Fibroblast of lung (primary cell): ENCODE measurements around the gene CHRM4. TPM values are rescaled to one million over a fixed set of nuclear protein-coding genes. Genes with fewer than 3 reads are reported as not detected.
A peak's percentile ranks its signal among the peaks of the same experiment; 100 is the strongest.

Source experiments
- DNase-seq, 2 donors: peaks; one replicate each; pipeline versions ENCODE4 v3.0.0 to v3.0.0-alpha.2; 2010; ENCODE audit warnings: low read depth in 2 of 2
- H2AFZ ChIP-seq: 2 replicates; pipeline ENCODE4 v1.5.1; 2012; ENCODE audit warnings: low read length, control low read depth, inconsistent platforms
- H3K27ac ChIP-seq: 2 replicates; pipeline ENCODE4 v1.5.1; 2011; ENCODE audit warnings: low read length, control low read depth; ENCODE audit not compliant: insufficient read depth
- H3K27me3 ChIP-seq: 2 replicates; pipeline ENCODE4 v1.5.1; 2011; ENCODE audit warnings: mild to moderate bottlenecking, low read length; ENCODE audit not compliant: control insufficient read depth, insufficient read depth
- H3K36me3 ChIP-seq: 2 replicates; pipeline ENCODE4 v1.5.1; 2011; ENCODE audit warnings: low read length; ENCODE audit not compliant: control insufficient read depth, insufficient read depth
- H3K4me1 ChIP-seq: 2 replicates; pipeline ENCODE4 v1.5.1; 2011; ENCODE audit warnings: low read length; ENCODE audit not compliant: control insufficient read depth, insufficient read depth; ENCODE audit errors: extremely low read depth
- H3K4me2 ChIP-seq: 2 replicates; pipeline ENCODE4 v1.5.1; 2011; ENCODE audit warnings: low read length, control low read depth; ENCODE audit not compliant: insufficient read depth; ENCODE audit errors: extremely low read depth
- H3K4me3 ChIP-seq, 4 experiments: fragments of 200-600 bp in 1 of 4; sonication (generic) in 1 of 4; replicated peaks in 1 of 4; 2 replicates each; pipeline ENCODE4 v1.5.1; 2011 to 2016; ENCODE audit warnings: low read length in 4 of 4, low read depth in 3 of 4, mild to moderate bottlenecking in 3 of 4, control low read depth in 2 of 4, inconsistent platforms in 1 of 4, mixed read lengths in 1 of 4; ENCODE audit not compliant: insufficient read depth in 1 of 4; ENCODE audit errors: control extremely low read depth in 1 of 4
- H3K79me2 ChIP-seq: 2 replicates; pipeline ENCODE4 v1.5.1; 2012; ENCODE audit warnings: mild to moderate bottlenecking, low read length, inconsistent platforms; ENCODE audit not compliant: control insufficient read depth, insufficient read depth
- H3K9ac ChIP-seq: 2 replicates; pipeline ENCODE4 v1.5.1; 2011; ENCODE audit warnings: mild to moderate bottlenecking, low read length, control low read depth; ENCODE audit not compliant: insufficient read depth
- H3K9me3 ChIP-seq: 2 replicates; pipeline ENCODE4 v1.5.1; 2012; ENCODE audit warnings: low read depth, low read length; ENCODE audit not compliant: control insufficient read depth, insufficient read depth
- H4K20me1 ChIP-seq: 2 replicates; pipeline ENCODE4 v1.5.1; 2011; ENCODE audit warnings: low read length; ENCODE audit not compliant: control insufficient read depth, insufficient read depth; ENCODE audit errors: extremely low read depth
- CTCF ChIP-seq, 2 donors: IDR thresholded peaks in 1 of 2; conservative IDR thresholded peaks in 1 of 2; 1 replicate in 1 of 2; 2 replicates in 1 of 2; pipeline ENCODE4 v1.5.1; 2011 to 2012; ENCODE audit warnings: low read length in 2 of 2, control low read depth in 1 of 2, inconsistent platforms in 1 of 2, low read depth in 1 of 2, mild to moderate bottlenecking in 1 of 2
- EZH2 ChIP-seq: IDR thresholded peaks from 2 replicates; pipeline ENCODE4 v1.5.1; 2012; ENCODE audit warnings: low read length, control low read depth, mild to moderate bottlenecking; ENCODE audit errors: missing control alignments
- polyA plus RNA-seq, 2 donors: library from polyadenylated mRNA; depleted of rRNA in 1 of 2; stranded (reverse) in 1 of 2; unstranded in 1 of 2; fragments of >200 nt; gene quantifications; 2 replicates each; pipeline ENCODE4 v1.2.1, GENCODE V29; 2011 to 2012; ENCODE audit warnings: missing spikeins in 1 of 2
- total RNA-seq: library from RNA; depleted of rRNA; stranded (reverse); fragments of >200 nt; gene quantifications from 2 replicates; pipeline ENCODE4 v1.2.1, GENCODE V29; 2014

CHRM4 gene
- total and polyA plus RNA-seq, 2 donors (not counting 1 experiment from before 2014, with no cell fraction given) = 0.05 TPM; not detected in 1

- TF ChIP-seq CTCF (conservative IDR thresholded peaks at IDR 0.05 in 1 of 2, IDR thresholded peaks at IDR 0.05 in 1 of 2; ENCODE audit: low read depth in 1 of 2, low read length in 2 of 2) = no peak
- TF ChIP-seq EZH2 = peak; percentile 96
- H4K20me1 ChIP-seq = peaks cover 1% of the 10 kb centered on the region
- H3K4me2 ChIP-seq = peak overlapping the region; percentile 3
- H3K4me3 ChIP-seq = no peak overlapping the region
- H3K9ac ChIP-seq = no peak overlapping the region
- no peaks in the 10 kb centered on the region for H3K9me3 ChIP-seq
- peaks cover 5% of the 10 kb centered on the region for H3K4me1 ChIP-seq
- H3K27me3 ChIP-seq = peaks cover 33% of the 10 kb centered on the region
- H2AFZ ChIP-seq = no peak overlapping the region
- no peaks in the 10 kb centered on the region for H3K79me2 ChIP-seq
- H3K27ac ChIP-seq = no peak overlapping the region
- H3K36me3 ChIP-seq = no peaks in the 10 kb centered on the region
- no peak for DNase-seq
Measured at GRCh38 chr11:46390331-46391171, 1.0 kb downstream of the CHRM4 start.

DNA sequence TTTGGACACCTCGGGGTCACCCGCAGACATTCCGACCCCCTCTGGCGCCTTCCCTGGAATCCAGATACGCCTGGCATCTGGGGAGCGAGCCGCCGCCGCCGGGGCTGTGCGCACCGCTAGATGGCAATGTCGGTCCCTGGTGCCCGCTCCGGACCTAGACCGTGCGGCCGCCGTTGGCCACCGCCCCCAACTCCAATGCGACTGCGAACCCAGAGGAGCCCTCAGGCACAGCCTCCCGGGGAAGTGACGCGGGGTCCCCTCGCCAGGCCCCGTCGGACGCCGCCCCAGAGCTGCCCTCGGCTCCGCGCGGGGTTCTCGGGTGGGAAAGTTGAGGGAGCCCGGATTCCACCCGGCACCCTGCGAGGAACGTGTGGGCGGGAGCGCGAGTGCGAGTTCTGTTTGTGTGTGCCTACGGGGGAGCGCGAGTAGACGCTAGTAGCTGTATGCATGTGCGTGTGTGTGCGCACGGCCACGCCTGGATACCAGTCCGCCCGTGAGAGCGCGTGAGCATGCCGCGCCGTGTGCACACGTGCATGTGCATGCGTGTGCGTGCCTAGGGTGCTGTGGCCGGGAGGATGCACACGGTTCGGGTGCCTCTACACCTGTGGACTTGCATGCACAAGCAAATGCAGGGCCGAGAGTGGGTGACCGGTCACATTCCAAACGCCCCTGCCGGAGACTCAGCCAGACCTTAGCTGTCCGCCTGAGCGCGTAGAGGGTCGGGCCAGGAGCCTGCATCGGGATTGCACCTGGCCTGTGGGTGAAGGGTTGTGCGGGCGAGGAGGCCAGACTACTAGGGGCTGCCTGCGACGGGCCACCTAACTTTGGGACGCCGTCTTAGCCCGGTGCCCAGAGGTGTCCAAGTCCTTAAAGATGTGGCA lies 1.9 kb downstream of the CHRM4 start:
- peak; percentile 52 to 55 for DNase-seq
- Histone ChIP-seq H3K4me1 (peaks cover 5% of the 10 kb centered on the region), H4K20me1 (peaks cover 1% of the 10 kb centered on the region), H3K27ac (no peak overlapping the region), H3K4me3 (peak overlapping the region; percentile 34 to 60 (median 50)), H3K9ac (no peak overlapping the region), H3K79me2 (no peaks in the 10 kb centered on the region), H3K4me2 (peak overlapping the region; percentile 89), H3K36me3 (no peaks in the 10 kb centered on the region), H3K9me3 (no peaks in the 10 kb centered on the region), H2AFZ (no peak overlapping the region), H3K27me3 (peaks cover 33% of the 10 kb centered on the region)
- peak; percentile 97 for TF ChIP-seq EZH2
- TF ChIP-seq CTCF (conservative IDR thresholded peaks at IDR 0.05 in 1 of 2, IDR thresholded peaks at IDR 0.05 in 1 of 2; ENCODE audit: low read depth in 1 of 2, low read length in 2 of 2) = peak; percentile 58 to 72
